ENCODE results near the gene OPRL1.

- TF ChIP-seq, protein P1, sequence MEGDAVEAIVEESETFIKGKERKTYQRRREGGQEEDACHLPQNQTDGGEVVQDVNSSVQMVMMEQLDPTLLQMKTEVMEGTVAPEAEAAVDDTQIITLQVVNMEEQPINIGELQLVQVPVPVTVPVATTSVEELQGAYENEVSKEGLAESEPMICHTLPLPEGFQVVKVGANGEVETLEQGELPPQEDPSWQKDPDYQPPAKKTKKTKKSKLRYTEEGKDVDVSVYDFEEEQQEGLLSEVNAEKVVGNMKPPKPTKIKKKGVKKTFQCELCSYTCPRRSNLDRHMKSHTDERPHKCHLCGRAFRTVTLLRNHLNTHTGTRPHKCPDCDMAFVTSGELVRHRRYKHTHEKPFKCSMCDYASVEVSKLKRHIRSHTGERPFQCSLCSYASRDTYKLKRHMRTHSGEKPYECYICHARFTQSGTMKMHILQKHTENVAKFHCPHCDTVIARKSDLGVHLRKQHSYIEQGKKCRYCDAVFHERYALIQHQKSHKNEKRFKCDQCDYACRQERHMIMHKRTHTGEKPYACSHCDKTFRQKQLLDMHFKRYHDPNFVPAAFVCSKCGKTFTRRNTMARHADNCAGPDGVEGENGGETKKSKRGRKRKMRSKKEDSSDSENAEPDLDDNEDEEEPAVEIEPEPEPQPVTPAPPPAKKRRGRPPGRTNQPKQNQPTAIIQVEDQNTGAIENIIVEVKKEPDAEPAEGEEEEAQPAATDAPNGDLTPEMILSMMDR (conservative IDR thresholded peaks at IDR 0.05 in 1 of 2, IDR thresholded peaks at IDR 0.05 in 1 of 2; ENCODE audit: extremely low read depth in 1 of 2, insufficient read depth in 1 of 2, low read depth in 1 of 2, low read length in 2 of 2), result no peak
- TF ChIP-seq EZH2 (IDR thresholded peaks at IDR 0.05; ENCODE audit: borderline replicate concordance, low read length), result no peak
Measured at GRCh38 chr20:64110411-64111068, 30.7 kb downstream of the OPRL1 start.
